ENCODE measurements around the gene ERC2.
"Not testable (repeated sequence)": the region's sequence is repeated elsewhere in the genome, so short reads cannot be mapped to it uniquely, and the experiment has no call there.

ERC2 gene

GRCh38 chr3:56119575-56120349 is 348.5 kb downstream of the ERC2 start:
- DNase-seq (ENCODE audit: low spot score) = no peak

- DNase-seq (ENCODE audit: low spot score) = no peak
These were observed 349.3 kb downstream of the ERC2 start for GRCh38 chr3:56118968-56119367.

GRCh38 chr3:56115698-56116097 is 352.6 kb downstream of the ERC2 start:
- DNase-seq (ENCODE audit: low spot score) = no peak

- DNase-seq (ENCODE audit: low spot score) = no peak
These were observed 353.1 kb downstream of the ERC2 start for GRCh38 chr3:56115199-56115598.

- no peak for DNase-seq (ENCODE audit: low spot score)
These were observed 354.4 kb downstream of the ERC2 start for GRCh38 chr3:56113908-56114307.

GRCh38 chr3:56113231-56113630 is 355.0 kb downstream of the ERC2 start:
- DNase-seq (ENCODE audit: low spot score) = no peak

- DNase-seq (ENCODE audit: low spot score) = no peak
These were observed 356.5 kb downstream of the ERC2 start for GRCh38 chr3:56111606-56112304.

- DNase-seq (ENCODE audit: low spot score) = no peak
These were observed 357.4 kb downstream of the ERC2 start for GRCh38 chr3:56110886-56111285.

- DNase-seq (ENCODE audit: low spot score) = no peak
These were observed 361.1 kb downstream of the ERC2 start for GRCh38 chr3:56107157-56107556.

- no peak for DNase-seq (ENCODE audit: low spot score)
These were observed 366.2 kb downstream of the ERC2 start for GRCh38 chr3:56102032-56102431.

GRCh38 chr3:56101576-56101975 is 366.7 kb downstream of the ERC2 start:
- DNase-seq (ENCODE audit: low spot score) = no peak

- no peak for DNase-seq (ENCODE audit: low spot score)
These were observed 371.3 kb downstream of the ERC2 start for GRCh38 chr3:56096999-56097398.

GRCh38 chr3:56094170-56094569 is 374.1 kb downstream of the ERC2 start:
- DNase-seq (ENCODE audit: low spot score) = no peak

- DNase-seq (ENCODE audit: low spot score) = no peak
These were observed 378.5 kb downstream of the ERC2 start for GRCh38 chr3:56089739-56090138.

GRCh38 chr3:56087451-56088053 is 380.7 kb downstream of the ERC2 start:
- DNase-seq (ENCODE audit: low spot score) = no peak

- DNase-seq (ENCODE audit: low spot score) = no peak
These were observed 381.9 kb downstream of the ERC2 start for GRCh38 chr3:56086355-56086754.

- DNase-seq (ENCODE audit: low spot score) = no peak
These were observed 387.0 kb downstream of the ERC2 start for GRCh38 chr3:56081246-56081645.

- DNase-seq (ENCODE audit: low spot score) = no peak
These were observed 391.5 kb downstream of the ERC2 start for GRCh38 chr3:56076746-56077145.

GRCh38 chr3:56075089-56075488 is 393.2 kb downstream of the ERC2 start:
- DNase-seq (ENCODE audit: low spot score) = no peak

- DNase-seq (ENCODE audit: low spot score) = no peak
These were observed 398.5 kb downstream of the ERC2 start for GRCh38 chr3:56069766-56070165.

- DNase-seq (ENCODE audit: low spot score) = not testable (repeated sequence)
These were observed 401.9 kb downstream of the ERC2 start for GRCh38 chr3:56066405-56066804.

GRCh38 chr3:56064684-56065083 is 403.6 kb downstream of the ERC2 start:
- no peak for DNase-seq (ENCODE audit: low spot score)

- no peak for DNase-seq (ENCODE audit: low spot score)
These were observed 407.0 kb downstream of the ERC2 start for GRCh38 chr3:56061279-56061626.

Measured in hematopoietic multipotent progenitor cell treated with erythropoietin and hydrocortisone succinate and interleukin-3 and kit ligand, for 15 days (in vitro differentiated cells).